ENCODE measurements around the gene RBM10.

RBM10 gene

DNA sequence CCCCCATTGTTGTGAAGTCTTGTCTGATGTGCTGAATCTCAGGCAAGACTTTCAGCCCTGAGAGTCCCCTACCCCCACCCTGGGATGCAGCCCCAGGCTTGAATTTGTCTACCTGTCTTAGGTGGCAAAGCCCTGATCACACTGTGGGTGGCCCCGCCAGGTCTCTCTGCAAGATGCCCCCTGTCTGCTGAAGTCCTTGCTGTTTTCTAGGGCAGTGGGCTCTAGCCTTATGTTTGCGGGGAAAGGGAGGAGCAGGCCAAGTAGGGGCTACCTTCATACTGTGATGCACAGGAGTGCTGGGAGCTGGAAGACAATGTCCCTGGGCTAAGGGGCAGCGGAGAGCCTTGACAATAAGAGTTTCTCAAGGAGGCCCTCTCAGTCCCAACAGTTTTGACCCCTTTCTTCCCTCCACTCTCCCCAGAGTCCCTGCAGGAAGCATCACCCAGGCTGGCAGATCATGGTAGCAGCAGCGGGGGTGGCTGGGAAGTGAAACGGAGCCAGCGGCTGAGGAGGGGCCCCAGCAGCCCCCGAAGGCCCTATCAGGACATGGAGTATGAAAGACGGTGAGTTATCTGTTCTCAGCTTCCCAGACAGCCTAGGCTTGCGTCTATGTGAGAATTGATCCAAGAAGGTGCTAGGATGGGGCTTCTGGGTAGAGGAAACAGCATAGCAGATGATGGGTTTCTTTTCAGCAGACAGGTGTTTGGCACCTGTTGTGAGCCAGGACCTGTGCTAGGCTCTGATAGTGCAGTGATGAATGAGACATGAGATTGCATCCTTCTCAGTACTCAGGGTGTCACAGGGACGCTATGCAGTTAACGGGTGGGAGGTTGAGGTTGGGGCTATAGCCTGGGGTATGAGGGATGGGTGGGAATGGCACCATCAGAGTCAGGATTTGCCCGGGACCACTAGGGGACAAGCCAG lies 2.2 kb downstream of the RBM10 start:
- no peak for DNase-seq (ENCODE audit: low read depth)

GRCh38 chrX:47148946-47149345 lies 3.9 kb downstream of the RBM10 start:
- no peak for DNase-seq (ENCODE audit: low read depth)

- no peak for DNase-seq (ENCODE audit: low read depth)
Measured at GRCh38 chrX:47151435-47151834, 6.4 kb downstream of the RBM10 start.

- no peak for DNase-seq (ENCODE audit: low read depth)
Measured at GRCh38 chrX:47156611-47157520, 11.8 kb downstream of the RBM10 start.

DNA sequence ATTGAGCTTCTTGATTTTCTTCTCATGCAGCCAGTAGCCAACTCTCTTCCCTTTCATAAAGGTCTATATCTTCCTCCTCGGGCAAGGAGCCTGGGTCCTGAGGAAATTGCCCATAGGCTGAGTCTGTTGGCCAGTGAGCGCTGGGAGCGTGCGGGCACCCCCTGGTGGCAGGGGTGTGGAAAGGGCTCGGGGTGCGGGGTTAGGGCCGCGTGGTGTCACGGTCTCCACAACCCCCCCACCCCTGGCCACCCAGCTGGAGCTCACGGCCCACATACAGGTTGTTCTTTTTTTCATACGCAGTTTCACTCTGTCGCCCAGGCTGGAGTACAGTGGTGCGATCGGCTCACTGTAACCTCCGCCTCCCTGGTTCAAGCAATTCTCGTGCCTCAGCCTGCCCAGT lies 13.1 kb downstream of the RBM10 start:
- no peak for DNase-seq (ENCODE audit: low read depth)

DNA sequence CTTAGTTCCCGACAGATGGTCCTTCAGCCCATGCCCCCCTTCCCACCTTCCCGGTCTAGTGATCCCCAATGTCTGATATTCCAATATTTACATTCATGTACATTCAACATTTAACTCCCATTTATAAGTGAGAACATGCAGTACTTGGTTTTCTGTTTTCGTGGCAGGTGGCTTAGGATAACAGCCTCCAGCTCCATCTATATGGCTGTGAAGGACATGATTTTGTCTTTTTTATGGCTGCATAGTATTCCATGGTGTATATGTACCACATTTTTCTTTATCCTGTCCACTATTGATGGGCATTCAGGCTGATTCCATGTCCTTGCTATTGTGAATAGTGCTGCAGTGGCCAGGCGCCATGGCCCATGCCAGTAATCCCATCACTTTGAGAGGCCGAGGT lies 13.8 kb downstream of the RBM10 start:
- DNase-seq (ENCODE audit: low read depth), result no peak

DNA sequence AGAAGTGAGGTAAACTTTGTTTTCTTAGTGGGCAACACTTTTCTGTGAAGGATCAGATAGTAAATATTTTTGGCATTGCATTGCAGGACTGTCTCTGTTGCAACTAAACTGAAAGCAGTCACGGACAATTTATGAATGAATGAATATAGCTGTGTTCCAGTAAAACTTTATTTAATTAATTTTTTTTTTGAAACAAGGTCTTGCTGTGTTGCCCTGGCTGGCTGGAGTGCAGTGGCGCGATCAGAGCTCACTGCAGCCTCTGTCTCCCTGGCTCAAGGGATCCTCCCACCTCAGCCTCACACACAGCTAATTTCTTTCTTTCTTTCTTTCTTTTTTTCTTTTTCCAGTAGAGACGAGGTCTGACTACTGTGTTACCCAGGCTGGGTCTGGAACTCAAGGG lies 15.8 kb downstream of the RBM10 start:
- DNase-seq (ENCODE audit: low read depth), result no peak

- no peak for DNase-seq (ENCODE audit: low read depth)
Measured at GRCh38 chrX:47162927-47163583, 18.0 kb downstream of the RBM10 start.

- no peak for DNase-seq (ENCODE audit: low read depth)
Measured at GRCh38 chrX:47164420-47164819, 19.4 kb downstream of the RBM10 start.

GRCh38 chrX:47166126-47166525 lies 21.1 kb downstream of the RBM10 start:
- DNase-seq (ENCODE audit: low read depth), result no peak

GRCh38 chrX:47168495-47169073 lies 23.6 kb downstream of the RBM10 start:
- no peak for DNase-seq (ENCODE audit: low read depth)

DNA sequence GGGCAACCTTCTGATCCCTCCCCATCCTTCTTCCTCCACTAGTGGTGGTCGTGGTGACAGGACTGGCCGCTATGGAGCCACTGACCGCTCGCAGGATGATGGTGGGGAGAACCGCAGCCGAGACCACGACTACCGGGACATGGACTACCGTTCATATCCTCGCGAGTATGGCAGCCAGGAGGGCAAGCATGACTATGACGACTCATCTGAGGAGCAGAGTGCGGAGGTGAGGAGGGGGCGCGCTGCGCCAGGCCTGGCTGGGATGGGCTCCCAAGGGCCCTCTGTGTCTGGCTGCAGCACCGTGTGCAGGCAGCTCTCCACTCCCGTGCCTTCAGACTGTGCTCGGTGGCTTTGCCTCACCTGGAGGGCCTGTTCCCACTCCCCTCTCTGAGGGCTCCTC lies 24.3 kb downstream of the RBM10 start:
- no peak for DNase-seq (ENCODE audit: low read depth)

GRCh38 chrX:47169726-47170515 lies 24.9 kb downstream of the RBM10 start:
- DNase-seq (ENCODE audit: low read depth), result no peak

DNA sequence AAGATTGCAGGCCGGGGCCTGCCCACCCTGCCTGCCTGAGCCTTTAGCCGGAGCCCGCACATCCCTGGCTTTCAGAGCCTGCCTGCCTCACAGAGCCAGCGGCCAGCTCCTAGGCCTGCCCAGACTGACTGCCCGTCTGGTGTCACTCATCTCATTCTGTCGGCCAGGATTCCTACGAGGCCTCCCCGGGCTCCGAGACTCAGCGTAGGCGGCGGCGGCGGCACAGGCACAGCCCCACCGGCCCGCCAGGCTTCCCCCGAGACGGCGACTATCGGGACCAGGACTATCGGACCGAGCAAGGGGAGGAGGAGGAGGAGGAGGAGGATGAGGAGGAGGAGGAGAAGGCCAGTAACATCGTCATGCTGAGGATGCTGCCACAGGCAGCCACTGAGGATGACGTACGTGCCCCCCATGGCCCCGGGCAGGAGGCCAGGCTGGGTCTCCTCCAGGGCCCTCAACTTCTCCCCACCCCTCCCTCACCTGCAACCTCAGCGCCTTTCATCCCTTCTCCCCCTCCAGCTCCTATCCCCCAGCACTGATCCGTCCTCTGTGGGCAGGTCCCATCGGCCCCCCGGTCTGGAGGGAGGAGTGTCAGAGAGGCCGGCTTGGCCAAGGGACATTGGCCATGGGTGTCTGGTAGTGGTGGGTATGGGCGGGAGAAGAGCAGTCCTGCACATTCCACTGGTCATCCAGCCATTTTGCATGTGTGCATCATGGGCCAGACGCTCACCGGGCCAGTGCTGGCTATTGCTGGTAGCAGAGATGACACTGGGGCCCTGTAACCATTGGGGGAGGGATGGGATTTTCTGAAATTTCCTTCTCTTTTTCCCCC lies 26.1 kb downstream of the RBM10 start:
- DNase-seq (ENCODE audit: low read depth), result no peak

- no peak for DNase-seq (ENCODE audit: low read depth)
Measured at GRCh38 chrX:47171996-47172395, 27.0 kb downstream of the RBM10 start.

DNA sequence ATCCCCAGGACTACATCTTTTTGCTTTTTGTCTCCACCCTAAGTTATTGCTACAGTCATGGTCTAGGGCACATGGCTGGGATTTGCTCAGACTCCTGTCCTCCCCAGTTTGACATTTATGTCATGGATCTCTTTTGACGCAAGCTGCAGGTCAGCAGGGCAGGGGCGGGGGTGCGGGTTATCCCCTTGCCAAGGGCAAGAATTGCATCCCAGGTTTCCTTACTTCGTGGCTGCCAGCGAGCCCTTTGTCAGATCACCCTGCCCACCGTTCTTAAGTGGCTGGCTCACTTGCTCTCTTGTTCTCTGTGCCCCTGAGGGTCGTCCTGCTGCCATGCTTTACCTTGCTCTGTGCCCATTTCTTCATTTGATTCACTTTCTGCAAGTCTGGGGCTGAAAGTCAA lies 27.5 kb downstream of the RBM10 start:
- DNase-seq (ENCODE audit: low read depth), result no peak

GRCh38 chrX:47172971-47173792 lies 28.2 kb downstream of the RBM10 start:
- DNase-seq (ENCODE audit: low read depth), result no peak

- no peak for DNase-seq (ENCODE audit: low read depth)
Measured at GRCh38 chrX:47174376-47174775, 29.4 kb downstream of the RBM10 start.

- no peak for DNase-seq (ENCODE audit: low read depth)
Measured at GRCh38 chrX:47174846-47175587, 30.0 kb downstream of the RBM10 start.

Data from stimulated activated CD8-positive, alpha-beta memory T cell treated with anti-CD3 and anti-CD28 coated beads, Interleukin-4, amount 100 ng/mL, for 24 hours (primary cell).